ENCODE measurements around the gene SUCNR1.
"Not testable (repeated sequence)": the region's sequence is repeated elsewhere in the genome, so short reads cannot be mapped to it uniquely, and the experiment has no call there.

SUCNR1 gene

GRCh38 chr3:151900884-151901643 is 27.6 kb downstream of the SUCNR1 start:
- no peak for DNase-seq

- DNase-seq: no peak
These were observed 28.3 kb downstream of the SUCNR1 start for GRCh38 chr3:151901644-151902285.

- peak in 1 of 2 donors; percentile 32 for DNase-seq
These were observed 30.1 kb downstream of the SUCNR1 start for GRCh38 chr3:151903501-151903991.

- DNase-seq: no peak
These were observed 32.2 kb downstream of the SUCNR1 start for GRCh38 chr3:151905647-151906046.

GRCh38 chr3:151906751-151907150 is 33.3 kb downstream of the SUCNR1 start:
- no peak for DNase-seq

GRCh38 chr3:151908399-151908798 is 35.0 kb downstream of the SUCNR1 start:
- DNase-seq: no peak

GRCh38 chr3:151909681-151910405 is 36.4 kb downstream of the SUCNR1 start:
- no peak for DNase-seq

GRCh38 chr3:151911462-151911861 is 38.0 kb downstream of the SUCNR1 start:
- DNase-seq: no peak

GRCh38 chr3:151912028-151912427 is 38.6 kb downstream of the SUCNR1 start:
- DNase-seq: no peak

- no peak for DNase-seq
These were observed 43.3 kb downstream of the SUCNR1 start for GRCh38 chr3:151916781-151917180.

- peak in 1 of 2 donors; percentile 61 for DNase-seq
These were observed 45.0 kb downstream of the SUCNR1 start for GRCh38 chr3:151918253-151919029.

- no peak for DNase-seq
These were observed 45.5 kb downstream of the SUCNR1 start for GRCh38 chr3:151919030-151919328.

- no peak for DNase-seq
These were observed 46.0 kb downstream of the SUCNR1 start for GRCh38 chr3:151919446-151919845.

- DNase-seq: no peak
These were observed 50.5 kb downstream of the SUCNR1 start for GRCh38 chr3:151923901-151924300.

GRCh38 chr3:151924753-151925152 is 51.3 kb downstream of the SUCNR1 start:
- no peak for DNase-seq

GRCh38 chr3:151925419-151925818 is 52.0 kb downstream of the SUCNR1 start:
- no peak for DNase-seq

- no peak for DNase-seq
These were observed 52.4 kb downstream of the SUCNR1 start for GRCh38 chr3:151925876-151926275.

GRCh38 chr3:151926956-151927355 is 53.5 kb downstream of the SUCNR1 start:
- no peak for DNase-seq

GRCh38 chr3:151927915-151928525 is 54.6 kb downstream of the SUCNR1 start:
- DNase-seq: not testable (repeated sequence)

- DNase-seq: no peak
These were observed 57.7 kb downstream of the SUCNR1 start for GRCh38 chr3:151931171-151931570.

GRCh38 chr3:151933234-151933853 is 59.9 kb downstream of the SUCNR1 start:
- no peak for DNase-seq

All from bone marrow (tissue), 2 donors.